H1 (cell line): Measurements from ENCODE around the gene UBTD1.

Experiments
- EZH2 ChIP-seq: fragments of 200-600 bp; sonication (generic); IDR thresholded peaks from 2 replicates; pipeline ENCODE4 v1.7.1; 2012; ENCODE audit warnings: low read depth, mild to moderate bottlenecking, moderate library complexity, low read length, inconsistent platforms; ENCODE audit not compliant: severe bottlenecking
- GABPA ChIP-seq: IDR thresholded peaks from 2 replicates; pipeline ENCODE4 v1.6.1; 2011; ENCODE audit warnings: mild to moderate bottlenecking, low read length, moderate library complexity, borderline replicate concordance; ENCODE audit not compliant: insufficient read depth
- GTF2F1 ChIP-seq: IDR thresholded peaks from 2 replicates; pipeline ENCODE4 v1.6.1; 2012; ENCODE audit warnings: low read depth, low read length, improper control_type of control experiment, borderline replicate concordance
- POLR2A ChIP-seq, 2 experiments: IDR thresholded peaks; 1 replicate in 1 of 2; 2 replicates in 1 of 2; pipeline ENCODE4 v1.6.1; 2011; ENCODE audit warnings: low read depth in 2 of 2, low read length in 2 of 2, mild to moderate bottlenecking in 2 of 2; ENCODE audit errors: control extremely low read depth in 1 of 2
- SIN3A ChIP-seq, 2 experiments: IDR thresholded peaks in 1 of 2; conservative IDR thresholded peaks in 1 of 2; 2 replicates each; pipeline ENCODE4 v1.6.1; 2011 to 2012; ENCODE audit warnings: low read length in 2 of 2, improper control_type of control experiment in 1 of 2, low read depth in 1 of 2, mild to moderate bottlenecking in 1 of 2
- TBP ChIP-seq: IDR thresholded peaks from 2 replicates; pipeline ENCODE4 v1.6.1; 2011; ENCODE audit warnings: low read depth, low read length, improper control_type of control experiment
- TF ChIP-seq, protein P1 (sequence below), 3 experiments: IDR thresholded peaks; 1 replicate in 2 of 3; 2 replicates in 1 of 3; pipeline versions ENCODE4 v1.5.1 to v1.6.1; 2011; ENCODE audit warnings: low read length in 3 of 3, mild to moderate bottlenecking in 3 of 3, inconsistent platforms in 2 of 3, low read depth in 1 of 3, moderate library complexity in 1 of 3; ENCODE audit not compliant: insufficient read depth in 1 of 3; ENCODE audit errors: control extremely low read depth in 1 of 3

DNA sequence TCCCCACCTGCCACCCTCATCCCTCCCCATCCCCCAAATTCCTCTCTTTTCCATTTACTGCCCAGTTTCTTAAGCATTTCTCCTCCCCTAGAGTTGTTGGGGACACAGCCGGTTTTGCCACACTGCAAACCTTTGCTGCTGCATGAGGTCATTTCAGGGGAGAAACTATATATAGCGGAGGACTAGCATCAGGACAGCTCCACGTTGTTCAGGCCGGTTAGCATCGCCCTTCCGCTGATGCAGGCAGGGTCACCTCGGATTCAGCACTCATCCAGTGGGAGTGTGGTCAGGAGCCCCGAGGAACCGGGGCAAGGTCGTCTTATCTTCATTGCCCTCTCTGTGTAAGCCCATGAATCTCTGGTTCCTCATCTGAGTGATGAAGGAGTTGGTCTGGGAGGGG, 15.6 kb downstream of the UBTD1 start:
- TF ChIP-seq, protein P1, sequence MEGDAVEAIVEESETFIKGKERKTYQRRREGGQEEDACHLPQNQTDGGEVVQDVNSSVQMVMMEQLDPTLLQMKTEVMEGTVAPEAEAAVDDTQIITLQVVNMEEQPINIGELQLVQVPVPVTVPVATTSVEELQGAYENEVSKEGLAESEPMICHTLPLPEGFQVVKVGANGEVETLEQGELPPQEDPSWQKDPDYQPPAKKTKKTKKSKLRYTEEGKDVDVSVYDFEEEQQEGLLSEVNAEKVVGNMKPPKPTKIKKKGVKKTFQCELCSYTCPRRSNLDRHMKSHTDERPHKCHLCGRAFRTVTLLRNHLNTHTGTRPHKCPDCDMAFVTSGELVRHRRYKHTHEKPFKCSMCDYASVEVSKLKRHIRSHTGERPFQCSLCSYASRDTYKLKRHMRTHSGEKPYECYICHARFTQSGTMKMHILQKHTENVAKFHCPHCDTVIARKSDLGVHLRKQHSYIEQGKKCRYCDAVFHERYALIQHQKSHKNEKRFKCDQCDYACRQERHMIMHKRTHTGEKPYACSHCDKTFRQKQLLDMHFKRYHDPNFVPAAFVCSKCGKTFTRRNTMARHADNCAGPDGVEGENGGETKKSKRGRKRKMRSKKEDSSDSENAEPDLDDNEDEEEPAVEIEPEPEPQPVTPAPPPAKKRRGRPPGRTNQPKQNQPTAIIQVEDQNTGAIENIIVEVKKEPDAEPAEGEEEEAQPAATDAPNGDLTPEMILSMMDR (IDR thresholded peaks at IDR 0.05; ENCODE audit: control extremely low read depth in 1 of 3, insufficient read depth in 1 of 3, low read depth in 1 of 3, low read length in 3 of 3), result no peak
- TF ChIP-seq SIN3A (conservative IDR thresholded peaks at IDR 0.05 in 1 of 2, IDR thresholded peaks at IDR 0.05 in 1 of 2; ENCODE audit: low read depth in 1 of 2, low read length in 2 of 2), result no peak
- TF ChIP-seq POLR2A (IDR thresholded peaks at IDR 0.05; ENCODE audit: control extremely low read depth in 1 of 2, low read depth in 2 of 2, low read length in 2 of 2), result no peak
- TF ChIP-seq EZH2, result no peak
- TF ChIP-seq GTF2F1, result no peak
- no peak for TF ChIP-seq TBP
- TF ChIP-seq GABPA, result no peak
